ENCODE results near the gene TCF21.
"Not testable (repeated sequence)": the region's sequence is repeated elsewhere in the genome, so short reads cannot be mapped to it uniquely, and the experiment has no call there.

DNA sequence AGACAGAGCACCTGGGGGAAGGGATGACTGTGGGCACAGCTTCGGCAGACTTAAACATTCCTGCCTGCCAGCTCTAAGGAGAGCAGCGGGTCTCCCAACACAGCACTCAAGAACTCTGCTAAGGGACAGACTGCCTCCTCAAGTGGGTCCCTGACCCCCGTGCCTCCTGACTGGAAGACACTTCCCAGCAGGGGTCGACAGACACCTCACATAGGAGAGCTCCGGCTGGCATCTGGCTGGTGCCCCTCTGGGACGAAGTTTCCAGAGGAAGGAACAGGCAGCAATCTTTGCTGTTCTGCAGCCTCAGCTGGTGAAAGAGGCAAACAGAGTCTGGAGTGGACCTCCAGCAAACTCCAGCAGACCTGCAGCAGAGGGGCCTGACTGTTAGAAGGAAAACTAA is 42.3 kb downstream of the TCF21 start:
- TF ChIP-seq, protein P1, sequence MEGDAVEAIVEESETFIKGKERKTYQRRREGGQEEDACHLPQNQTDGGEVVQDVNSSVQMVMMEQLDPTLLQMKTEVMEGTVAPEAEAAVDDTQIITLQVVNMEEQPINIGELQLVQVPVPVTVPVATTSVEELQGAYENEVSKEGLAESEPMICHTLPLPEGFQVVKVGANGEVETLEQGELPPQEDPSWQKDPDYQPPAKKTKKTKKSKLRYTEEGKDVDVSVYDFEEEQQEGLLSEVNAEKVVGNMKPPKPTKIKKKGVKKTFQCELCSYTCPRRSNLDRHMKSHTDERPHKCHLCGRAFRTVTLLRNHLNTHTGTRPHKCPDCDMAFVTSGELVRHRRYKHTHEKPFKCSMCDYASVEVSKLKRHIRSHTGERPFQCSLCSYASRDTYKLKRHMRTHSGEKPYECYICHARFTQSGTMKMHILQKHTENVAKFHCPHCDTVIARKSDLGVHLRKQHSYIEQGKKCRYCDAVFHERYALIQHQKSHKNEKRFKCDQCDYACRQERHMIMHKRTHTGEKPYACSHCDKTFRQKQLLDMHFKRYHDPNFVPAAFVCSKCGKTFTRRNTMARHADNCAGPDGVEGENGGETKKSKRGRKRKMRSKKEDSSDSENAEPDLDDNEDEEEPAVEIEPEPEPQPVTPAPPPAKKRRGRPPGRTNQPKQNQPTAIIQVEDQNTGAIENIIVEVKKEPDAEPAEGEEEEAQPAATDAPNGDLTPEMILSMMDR (IDR thresholded peaks at IDR 0.05; ENCODE audit: poor library complexity, severe bottlenecking) = not testable (repeated sequence)
- not testable (repeated sequence) for TF ChIP-seq SMC3 (conservative IDR thresholded peaks at IDR 0.05; ENCODE audit: poor library complexity)
